DOHH2 (cell line): ENCODE results near the gene CASR.

Experiments used
- EZH2phosphoT487 ChIP-seq: fragments of 200-600 bp; sonication (generic); IDR thresholded peaks from 2 replicates; pipeline ENCODE4 v1.6.1; 2017; ENCODE audit warnings: borderline replicate concordance, mild to moderate bottlenecking, antibody characterized with exemption, low read length, moderate library complexity, mixed read lengths
- TF ChIP-seq, protein P1 (sequence below): fragments of 200-600 bp; sonication (generic); IDR thresholded peaks from one replicate; pipeline ENCODE4 v1.5.1; 2014; ENCODE audit warnings: antibody characterized with exemption, mild to moderate bottlenecking, low read depth, low read length; ENCODE audit not compliant: poor library complexity, severe bottlenecking

DNA sequence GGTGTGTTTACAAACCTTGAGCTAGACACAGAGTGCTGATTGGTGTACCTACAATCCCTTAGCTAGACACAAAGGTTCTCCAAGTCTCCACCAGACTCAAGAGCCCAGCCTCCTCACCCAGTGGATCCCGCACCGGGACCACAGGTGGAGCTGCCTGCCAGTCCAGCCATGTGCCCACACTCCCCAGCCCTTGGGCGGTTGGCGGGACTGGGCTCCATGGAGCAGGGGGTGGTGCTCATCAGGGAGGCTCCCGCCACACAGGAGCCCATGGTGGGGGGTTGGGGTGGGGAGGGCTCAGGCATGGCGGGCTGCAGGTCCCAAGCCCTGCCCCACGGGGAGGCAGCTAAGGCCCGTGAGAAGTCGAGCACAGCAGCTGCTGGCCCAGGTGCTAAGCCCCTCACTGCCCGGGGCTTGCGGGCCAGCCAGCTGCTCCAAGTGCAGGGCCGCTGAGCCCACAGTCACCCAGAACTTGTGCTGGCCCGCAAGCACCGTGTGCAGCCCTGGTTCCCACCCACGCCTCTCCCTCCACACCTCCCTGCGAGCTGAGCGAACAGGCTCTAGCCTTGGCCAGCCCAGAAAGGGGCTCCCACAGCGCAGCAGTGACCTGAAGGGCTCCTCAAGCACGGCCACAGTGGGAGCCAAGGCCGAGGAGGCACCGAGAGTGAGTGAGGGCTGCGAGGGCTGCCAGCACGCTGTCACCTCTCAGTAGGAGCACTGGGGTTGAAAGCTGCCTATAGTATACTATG, 43.7 kb downstream of the CASR start:
- TF ChIP-seq, protein P1, sequence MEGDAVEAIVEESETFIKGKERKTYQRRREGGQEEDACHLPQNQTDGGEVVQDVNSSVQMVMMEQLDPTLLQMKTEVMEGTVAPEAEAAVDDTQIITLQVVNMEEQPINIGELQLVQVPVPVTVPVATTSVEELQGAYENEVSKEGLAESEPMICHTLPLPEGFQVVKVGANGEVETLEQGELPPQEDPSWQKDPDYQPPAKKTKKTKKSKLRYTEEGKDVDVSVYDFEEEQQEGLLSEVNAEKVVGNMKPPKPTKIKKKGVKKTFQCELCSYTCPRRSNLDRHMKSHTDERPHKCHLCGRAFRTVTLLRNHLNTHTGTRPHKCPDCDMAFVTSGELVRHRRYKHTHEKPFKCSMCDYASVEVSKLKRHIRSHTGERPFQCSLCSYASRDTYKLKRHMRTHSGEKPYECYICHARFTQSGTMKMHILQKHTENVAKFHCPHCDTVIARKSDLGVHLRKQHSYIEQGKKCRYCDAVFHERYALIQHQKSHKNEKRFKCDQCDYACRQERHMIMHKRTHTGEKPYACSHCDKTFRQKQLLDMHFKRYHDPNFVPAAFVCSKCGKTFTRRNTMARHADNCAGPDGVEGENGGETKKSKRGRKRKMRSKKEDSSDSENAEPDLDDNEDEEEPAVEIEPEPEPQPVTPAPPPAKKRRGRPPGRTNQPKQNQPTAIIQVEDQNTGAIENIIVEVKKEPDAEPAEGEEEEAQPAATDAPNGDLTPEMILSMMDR = no peak
- no peak for TF ChIP-seq EZH2phosphoT487
